Gastroesophageal sphincter (tissue), 4 donors: ENCODE data around the gene FAM168B. TPM values are rescaled to one million over a fixed set of nuclear protein-coding genes. Genes with fewer than 3 reads are reported as not detected.

Source experiments
- ATAC-seq: fragments of 150-250 bp; one replicate; pipeline ENCODE4 v1.9.1; 2016; ENCODE audit warnings: mild to moderate bottlenecking, moderate library complexity
- H3K27ac ChIP-seq, 4 donors: fragments of 200-600 bp; sonication (generic) in 3 of 4; 1 replicate in 3 of 4; 2 replicates in 1 of 4; pipeline ENCODE4 v1.5.1; 2016 to 2019
- H3K27me3 ChIP-seq: fragments of 200-600 bp; sonication (generic); one replicate; pipeline ENCODE4 v1.5.1; 2019
- H3K36me3 ChIP-seq, 2 donors: fragments of 200-600 bp; sonication (generic); one replicate each; pipeline ENCODE4 v1.5.1; 2019; ENCODE audit warnings: control low read depth in 1 of 2
- H3K4me1 ChIP-seq, 3 donors: fragments of 200-600 bp; sonication (generic); 1 replicate in 2 of 3; 2 replicates in 1 of 3; pipeline ENCODE4 v1.5.1; 2016 to 2019; ENCODE audit warnings: control low read depth in 2 of 3
- H3K4me3 ChIP-seq, 2 donors: fragments of 200-600 bp; sonication (generic); one replicate each; pipeline ENCODE4 v1.5.1; 2019; ENCODE audit warnings: mild to moderate bottlenecking in 1 of 2, moderate library complexity in 1 of 2
- H3K9me3 ChIP-seq, 3 donors: fragments of 200-600 bp; sonication (generic); one replicate each; pipeline ENCODE4 v1.5.1; 2017 to 2019; ENCODE audit warnings: control low read depth in 2 of 3
- CTCF ChIP-seq, 4 experiments: fragments of 200-600 bp in 2 of 4; fragments of 450-650 bp in 2 of 4; sonication (generic) in 1 of 4; IDR thresholded peaks; one replicate each; pipeline ENCODE4 v1.5.1; 2017 to 2019; ENCODE audit warnings: antibody characterized with exemption in 4 of 4, mild to moderate bottlenecking in 2 of 4, moderate library complexity in 2 of 4
- EP300 ChIP-seq: sonication (generic); formaldehyde crosslinking; IDR thresholded peaks from one replicate; pipeline ENCODE4 v1.6.1; 2017; ENCODE audit warnings: antibody characterized with exemption, mild to moderate bottlenecking
- POLR2A ChIP-seq, 2 donors: fragments of 450-650 bp; IDR thresholded peaks; one replicate each; pipeline ENCODE4 v1.6.1; 2017; ENCODE audit warnings: antibody characterized with exemption in 2 of 2, mild to moderate bottlenecking in 2 of 2, moderate library complexity in 1 of 2
- POLR2AphosphoS5 ChIP-seq: sonication (generic); formaldehyde crosslinking; IDR thresholded peaks from one replicate; pipeline ENCODE4 v1.6.1; 2017; ENCODE audit warnings: antibody characterized with exemption
- WGBS, 2 donors: methylation state at CpG; one replicate each; pipeline ENCODE4 v1.1.5; 2018; ENCODE audit warnings: low coverage in 1 of 2; 5-methylcytosine and 5-hydroxymethylcytosine counted together
- total RNA-seq, 4 donors: library from RNA; depleted of rRNA; stranded (reverse); fragments of >200 nt; gene quantifications; one replicate each; pipeline ENCODE4 v1.1.0, GENCODE V29; 2016

FAM168B gene
- 100 to 1,000 TPM; 184 to 244 (median 198) TPM for total RNA-seq

GRCh38 chr2:131093006-131093695 is at the start of gene FAM168B:
TSS of gene FAM168B (minus strand) at chr2:131093460. CDS start at chr2:131082646, 10,814 bp downstream.
- WGBS, 2 donors: no CpG with 5 or more reads among the region's 107 CpGs
- H3K36me3 ChIP-seq: peaks cover 0 to 29% of the 10 kb centered on the region in 2 donors
- ATAC-seq: peak; percentile 97

GRCh38 chr2:131142849-131143248 is 49.6 kb upstream of the FAM168B start:
- no peak overlapping the region for H3K27ac ChIP-seq
- no peaks in the 10 kb centered on the region for H3K4me1 ChIP-seq
- no peaks in the 10 kb centered on the region for H3K9me3 ChIP-seq
- no peak for ATAC-seq
- no peaks in the 10 kb centered on the region for H3K27me3 ChIP-seq
- WGBS, 2 donors: 93 to 96% methylated on average over 5 of the region's 5 CpGs
- H3K36me3 ChIP-seq: peaks cover 0 to 85% of the 10 kb centered on the region in 2 donors
- H3K4me3 ChIP-seq: no peak overlapping the region
- no peak for TF ChIP-seq CTCF (IDR thresholded peaks at IDR 0.05)
- TF ChIP-seq POLR2AphosphoS5: no peak
- TF ChIP-seq POLR2A (IDR thresholded peaks at IDR 0.05): no peak
- no peak for TF ChIP-seq EP300

More at GRCh38 chr2:131093006-131093695, at the start of gene FAM168B:
- Histone ChIP-seq H3K9me3 (no peaks in the 10 kb centered on the region), H3K4me1 (peaks cover 0 to 32% (median 3%) of the 10 kb centered on the region in 3 donors), H3K27me3 (no peaks in the 10 kb centered on the region), H3K27ac (peak within 1 kb of the TSS; percentile 80 to 98 (median 94)), H3K4me3 (peak within 1 kb of the TSS; percentile 48 to 85)
- no peak for TF ChIP-seq EP300
- peak; percentile 94 to 96 for TF ChIP-seq POLR2A (IDR thresholded peaks at IDR 0.05)
- peak; percentile 74 for TF ChIP-seq POLR2AphosphoS5
- peak in 1 of 4 experiments; percentile 5 for TF ChIP-seq CTCF (IDR thresholded peaks at IDR 0.05)

- H3K36me3 ChIP-seq: peaks cover 0 to 75% of the 10 kb centered on the region in 2 donors
- ATAC-seq: no peak
- H3K27me3 ChIP-seq: no peaks in the 10 kb centered on the region
- no peaks in the 10 kb centered on the region for H3K4me1 ChIP-seq
- no CpG with 5 or more reads among the region's 2 CpGs for WGBS, 2 donors
- H3K27ac ChIP-seq: no peak overlapping the region
- TF ChIP-seq CTCF (IDR thresholded peaks at IDR 0.05) (no peak), POLR2AphosphoS5 (no peak), POLR2A (IDR thresholded peaks at IDR 0.05) (no peak), EP300 (no peak)
- no peak overlapping the region for H3K4me3 ChIP-seq
- no peaks in the 10 kb centered on the region for H3K9me3 ChIP-seq
Measured at GRCh38 chr2:131140581-131140980, 47.3 kb upstream of the FAM168B start.

GRCh38 chr2:131132729-131133128 is 39.5 kb upstream of the FAM168B start:
- H3K27ac ChIP-seq: no peak overlapping the region
- 40 to 83% methylated on average over 1 to 4 of the region's 8 CpGs for WGBS, 2 donors
- H3K9me3 ChIP-seq: no peaks in the 10 kb centered on the region
- peaks cover 0 to 85% of the 10 kb centered on the region in 2 donors for H3K36me3 ChIP-seq
- H3K27me3 ChIP-seq: no peaks in the 10 kb centered on the region
- no peak for ATAC-seq
- no peaks in the 10 kb centered on the region for H3K4me1 ChIP-seq
- H3K4me3 ChIP-seq: no peak overlapping the region
- TF ChIP-seq EP300 (no peak), POLR2A (IDR thresholded peaks at IDR 0.05) (no peak), POLR2AphosphoS5 (no peak), CTCF (IDR thresholded peaks at IDR 0.05) (no peak)

- Histone ChIP-seq H3K4me1 (no peaks in the 10 kb centered on the region), H3K27me3 (no peaks in the 10 kb centered on the region), H3K27ac (no peak overlapping the region), H3K36me3 (peaks cover 0 to 95% of the 10 kb centered on the region in 2 donors), H3K4me3 (no peak overlapping the region), H3K9me3 (no peaks in the 10 kb centered on the region)
- WGBS, 2 donors: 100% methylated on average over 2 of the region's 2 CpGs; no CpG with 5 or more reads in 1 of the 2 donors
- TF ChIP-seq POLR2A (IDR thresholded peaks at IDR 0.05): no peak
- TF ChIP-seq CTCF (IDR thresholded peaks at IDR 0.05): no peak
- TF ChIP-seq EP300: no peak
- TF ChIP-seq POLR2AphosphoS5: no peak
- ATAC-seq: no peak
Measured at GRCh38 chr2:131130298-131130596, 37.0 kb upstream of the FAM168B start.
